Superior temporal gyrus (tissue), 1 donor: ENCODE results near the gene SEH1L.

Source experiments
- DNase-seq: peaks from one replicate; pipeline ENCODE4 v3.0.0-alpha.2; 2016; ENCODE audit errors: extremely low spot score

The SEH1L gene

DNA sequence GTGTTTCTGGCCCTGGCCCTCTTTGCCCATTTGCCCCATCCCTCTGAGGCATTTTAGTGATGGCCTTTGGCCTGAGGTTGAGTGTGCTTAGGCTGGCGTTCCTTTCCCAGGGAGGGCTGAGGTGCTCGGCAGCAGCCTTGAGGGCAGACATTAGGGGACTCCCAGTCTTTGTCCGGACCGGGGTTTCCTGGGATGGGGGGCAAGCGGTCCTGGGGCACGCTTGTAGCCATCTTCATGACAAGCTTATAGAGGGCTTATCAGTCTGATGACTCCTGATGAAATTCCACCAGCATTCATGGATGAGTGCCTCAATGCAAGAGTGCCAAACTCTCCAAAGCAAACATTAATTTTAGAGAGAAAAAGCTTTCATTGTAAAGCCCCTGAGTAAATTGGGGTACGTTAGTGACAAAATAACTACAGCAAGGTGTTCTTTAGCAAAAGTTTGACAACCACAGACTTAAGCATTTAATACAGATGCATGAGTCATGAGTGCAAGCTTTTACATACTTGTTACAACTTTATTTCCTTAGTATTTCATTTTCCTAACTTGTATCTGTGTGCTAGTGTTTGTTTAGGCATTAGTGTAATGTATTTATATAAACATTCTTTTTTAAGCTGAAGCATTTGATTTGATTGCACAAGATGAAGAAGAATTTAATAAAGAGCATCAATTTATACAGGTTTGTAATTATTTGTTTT, 89.0 kb downstream of the SEH1L start:
- no peak for DNase-seq
